ENCODE results near the gene HFM1. TPM values are rescaled to one million over a fixed set of nuclear protein-coding genes. Genes with fewer than 3 reads are reported as not detected.

The HFM1 gene
- total and polyA plus RNA-seq, 10 of the 15 experiments (the other 5 are each of a cell fraction or from before 2014, with no cell fraction given), result not detected

GRCh38 chr1:91454136-91454535 lies 49.5 kb upstream of the HFM1 start (continued):
- TF ChIP-seq SUZ12 (IDR thresholded peaks at IDR 0.05; ENCODE audit: unreplicated experiment) (no peak), CEBPB (IDR thresholded peaks at IDR 0.05; ENCODE audit: borderline replicate concordance in 1 of 2, low read depth in 2 of 2, low read length in 2 of 2) (no peak), SMARCA5 (IDR thresholded peaks at IDR 0.05) (no peak), JUNB (IDR thresholded peaks at IDR 0.05) (no peak), EZH2 (IDR thresholded peaks at IDR 0.05; ENCODE audit: borderline replicate concordance, control insufficient read depth, low read depth, low read length) (no peak), CHD1 (IDR thresholded peaks at IDR 0.05; ENCODE audit: low read depth, low read length) (no peak), SPI1 (IDR thresholded peaks at IDR 0.05; ENCODE audit: borderline replicate concordance, insufficient read depth, low read depth, low read length) (no peak), TARDBP (IDR thresholded peaks at IDR 0.05; ENCODE audit: borderline replicate concordance) (no peak), E2F4 (IDR thresholded peaks at IDR 0.05; ENCODE audit: low read depth, low read length) (no peak), SRF (IDR thresholded peaks at IDR 0.05; ENCODE audit: low read depth in 2 of 2, low read length in 2 of 2) (no peak)
- TF ChIP-seq, protein P1, sequence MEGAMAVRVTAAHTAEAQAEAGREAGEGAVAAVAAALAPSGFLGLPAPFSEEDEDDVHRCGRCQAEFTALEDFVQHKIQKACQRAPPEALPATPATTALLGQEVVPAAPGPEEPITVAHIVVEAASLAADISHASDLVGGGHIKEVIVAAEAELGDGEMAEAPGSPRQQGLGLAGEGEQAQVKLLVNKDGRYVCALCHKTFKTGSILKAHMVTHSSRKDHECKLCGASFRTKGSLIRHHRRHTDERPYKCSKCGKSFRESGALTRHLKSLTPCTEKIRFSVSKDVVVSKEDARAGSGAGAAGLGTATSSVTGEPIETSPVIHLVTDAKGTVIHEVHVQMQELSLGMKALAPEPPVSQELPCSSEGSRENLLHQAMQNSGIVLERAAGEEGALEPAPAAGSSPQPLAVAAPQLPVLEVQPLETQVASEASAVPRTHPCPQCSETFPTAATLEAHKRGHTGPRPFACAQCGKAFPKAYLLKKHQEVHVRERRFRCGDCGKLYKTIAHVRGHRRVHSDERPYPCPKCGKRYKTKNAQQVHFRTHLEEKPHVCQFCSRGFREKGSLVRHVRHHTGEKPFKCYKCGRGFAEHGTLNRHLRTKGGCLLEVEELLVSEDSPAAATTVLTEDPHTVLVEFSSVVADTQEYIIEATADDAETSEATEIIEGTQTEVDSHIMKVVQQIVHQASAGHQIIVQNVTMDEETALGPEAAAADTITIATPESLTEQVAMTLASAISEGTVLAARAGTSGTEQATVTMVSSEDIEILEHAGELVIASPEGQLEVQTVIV (IDR thresholded peaks at IDR 0.05; ENCODE audit: borderline replicate concordance, partially characterized antibody), result no peak
- TF ChIP-seq, protein P2, sequence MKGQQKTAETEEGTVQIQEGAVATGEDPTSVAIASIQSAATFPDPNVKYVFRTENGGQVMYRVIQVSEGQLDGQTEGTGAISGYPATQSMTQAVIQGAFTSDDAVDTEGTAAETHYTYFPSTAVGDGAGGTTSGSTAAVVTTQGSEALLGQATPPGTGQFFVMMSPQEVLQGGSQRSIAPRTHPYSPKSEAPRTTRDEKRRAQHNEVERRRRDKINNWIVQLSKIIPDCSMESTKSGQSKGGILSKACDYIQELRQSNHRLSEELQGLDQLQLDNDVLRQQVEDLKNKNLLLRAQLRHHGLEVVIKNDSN (IDR thresholded peaks at IDR 0.05; ENCODE audit: borderline replicate concordance, extremely low read length, insufficient read depth, low read depth, low read length), result no peak
- TF ChIP-seq, protein P3, sequence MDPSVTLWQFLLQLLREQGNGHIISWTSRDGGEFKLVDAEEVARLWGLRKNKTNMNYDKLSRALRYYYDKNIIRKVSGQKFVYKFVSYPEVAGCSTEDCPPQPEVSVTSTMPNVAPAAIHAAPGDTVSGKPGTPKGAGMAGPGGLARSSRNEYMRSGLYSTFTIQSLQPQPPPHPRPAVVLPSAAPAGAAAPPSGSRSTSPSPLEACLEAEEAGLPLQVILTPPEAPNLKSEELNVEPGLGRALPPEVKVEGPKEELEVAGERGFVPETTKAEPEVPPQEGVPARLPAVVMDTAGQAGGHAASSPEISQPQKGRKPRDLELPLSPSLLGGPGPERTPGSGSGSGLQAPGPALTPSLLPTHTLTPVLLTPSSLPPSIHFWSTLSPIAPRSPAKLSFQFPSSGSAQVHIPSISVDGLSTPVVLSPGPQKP (IDR thresholded peaks at IDR 0.05; ENCODE audit: low read depth, low read length), result no peak

All from GM12878 (cell line).